GM23338 (cell line): ENCODE measurements around the gene KRTAP10-9.

Experiments
- CREB1 ChIP-seq: fragments of 250-450 bp; sonication (Bioruptor Pico); IDR thresholded peaks from 2 replicates; pipeline ENCODE4 v1.5.0; 2020; ENCODE audit warnings: low read depth, mild to moderate bottlenecking, moderate library complexity
- EZH2 ChIP-seq: fragments of 200-600 bp; sonication (generic); IDR thresholded peaks from one replicate; pipeline ENCODE4 v1.8.0; 2017; ENCODE audit warnings: antibody characterized with exemption, mild to moderate bottlenecking, low read depth; ENCODE audit not compliant: unreplicated experiment
- EZH2phosphoT487 ChIP-seq: fragments of 200-600 bp; sonication (generic); IDR thresholded peaks from one replicate; pipeline ENCODE4 v1.8.1; 2018; ENCODE audit warnings: antibody characterized with exemption; ENCODE audit not compliant: unreplicated experiment
- JUNB ChIP-seq: IDR thresholded peaks from one replicate; pipeline ENCODE4 v1.6.1; 2016; ENCODE audit warnings: antibody characterized with exemption; ENCODE audit not compliant: unreplicated experiment
- NANOG ChIP-seq: IDR thresholded peaks from 2 replicates; pipeline ENCODE4 v1.6.1; 2016; ENCODE audit warnings: antibody characterized with exemption, borderline replicate concordance
- POLR2AphosphoS5 ChIP-seq: IDR thresholded peaks from 2 replicates; pipeline ENCODE4 v1.6.1; 2016; ENCODE audit warnings: antibody characterized with exemption, low read depth
- STAT1 ChIP-seq: IDR thresholded peaks from one replicate; pipeline ENCODE4 v1.6.1; 2016; ENCODE audit warnings: antibody characterized with exemption; ENCODE audit not compliant: unreplicated experiment
- ZNF114 ChIP-seq: fragments of 250-450 bp; sonication (Bioruptor Pico); IDR thresholded peaks from 2 replicates; pipeline ENCODE4 v1.5.0; 2020; ENCODE audit warnings: mild to moderate bottlenecking, moderate library complexity
- TF ChIP-seq, protein P1 (sequence below), 2 experiments: fragments of 200-600 bp in 1 of 2; sonication (generic) in 1 of 2; conservative IDR thresholded peaks; 2 replicates each; pipeline versions ENCODE4 v1.5.1 to v1.6.1; 2016 to 2017; ENCODE audit warnings: antibody characterized with exemption in 2 of 2, low read depth in 2 of 2, mild to moderate bottlenecking in 2 of 2, moderate library complexity in 1 of 2
- TF ChIP-seq, protein P2 (sequence below): IDR thresholded peaks from one replicate; pipeline ENCODE4 v1.6.1; 2018; ENCODE audit warnings: antibody characterized with exemption; ENCODE audit not compliant: unreplicated experiment
- TF ChIP-seq, protein P3 (sequence below): IDR thresholded peaks from 2 replicates; pipeline ENCODE4 v1.6.1; 2016; ENCODE audit warnings: antibody characterized with exemption

DNA sequence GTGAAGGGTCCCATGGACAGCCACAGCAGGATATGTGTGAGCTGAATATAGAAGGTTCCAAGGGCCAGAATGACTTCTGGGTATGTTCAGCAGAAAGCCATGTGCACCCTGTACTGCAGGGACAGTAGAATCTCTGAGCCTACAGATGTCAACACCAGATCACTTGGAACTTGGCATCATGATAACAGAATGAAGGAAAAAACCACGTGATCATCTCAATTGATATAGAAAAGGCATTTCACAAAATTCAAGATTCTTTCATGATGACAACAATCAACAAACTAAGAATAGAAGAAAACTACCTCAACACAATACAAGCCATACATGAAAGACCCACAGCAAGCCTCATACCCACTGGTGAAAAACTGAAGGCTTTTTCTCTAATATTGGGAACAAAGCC is 40.7 kb downstream of the KRTAP10-9 start:
- TF ChIP-seq, protein P1, sequence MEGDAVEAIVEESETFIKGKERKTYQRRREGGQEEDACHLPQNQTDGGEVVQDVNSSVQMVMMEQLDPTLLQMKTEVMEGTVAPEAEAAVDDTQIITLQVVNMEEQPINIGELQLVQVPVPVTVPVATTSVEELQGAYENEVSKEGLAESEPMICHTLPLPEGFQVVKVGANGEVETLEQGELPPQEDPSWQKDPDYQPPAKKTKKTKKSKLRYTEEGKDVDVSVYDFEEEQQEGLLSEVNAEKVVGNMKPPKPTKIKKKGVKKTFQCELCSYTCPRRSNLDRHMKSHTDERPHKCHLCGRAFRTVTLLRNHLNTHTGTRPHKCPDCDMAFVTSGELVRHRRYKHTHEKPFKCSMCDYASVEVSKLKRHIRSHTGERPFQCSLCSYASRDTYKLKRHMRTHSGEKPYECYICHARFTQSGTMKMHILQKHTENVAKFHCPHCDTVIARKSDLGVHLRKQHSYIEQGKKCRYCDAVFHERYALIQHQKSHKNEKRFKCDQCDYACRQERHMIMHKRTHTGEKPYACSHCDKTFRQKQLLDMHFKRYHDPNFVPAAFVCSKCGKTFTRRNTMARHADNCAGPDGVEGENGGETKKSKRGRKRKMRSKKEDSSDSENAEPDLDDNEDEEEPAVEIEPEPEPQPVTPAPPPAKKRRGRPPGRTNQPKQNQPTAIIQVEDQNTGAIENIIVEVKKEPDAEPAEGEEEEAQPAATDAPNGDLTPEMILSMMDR (conservative IDR thresholded peaks at IDR 0.05; ENCODE audit: low read depth in 2 of 2): no peak
- TF ChIP-seq POLR2AphosphoS5 (no peak), EZH2 (no peak), EZH2phosphoT487 (no peak), CREB1 (CRISPR knock-in tag) (no peak), JUNB (no peak), STAT1 (no peak), ZNF114 (CRISPR knock-in tag) (no peak), NANOG (no peak)
- TF ChIP-seq, protein P2, sequence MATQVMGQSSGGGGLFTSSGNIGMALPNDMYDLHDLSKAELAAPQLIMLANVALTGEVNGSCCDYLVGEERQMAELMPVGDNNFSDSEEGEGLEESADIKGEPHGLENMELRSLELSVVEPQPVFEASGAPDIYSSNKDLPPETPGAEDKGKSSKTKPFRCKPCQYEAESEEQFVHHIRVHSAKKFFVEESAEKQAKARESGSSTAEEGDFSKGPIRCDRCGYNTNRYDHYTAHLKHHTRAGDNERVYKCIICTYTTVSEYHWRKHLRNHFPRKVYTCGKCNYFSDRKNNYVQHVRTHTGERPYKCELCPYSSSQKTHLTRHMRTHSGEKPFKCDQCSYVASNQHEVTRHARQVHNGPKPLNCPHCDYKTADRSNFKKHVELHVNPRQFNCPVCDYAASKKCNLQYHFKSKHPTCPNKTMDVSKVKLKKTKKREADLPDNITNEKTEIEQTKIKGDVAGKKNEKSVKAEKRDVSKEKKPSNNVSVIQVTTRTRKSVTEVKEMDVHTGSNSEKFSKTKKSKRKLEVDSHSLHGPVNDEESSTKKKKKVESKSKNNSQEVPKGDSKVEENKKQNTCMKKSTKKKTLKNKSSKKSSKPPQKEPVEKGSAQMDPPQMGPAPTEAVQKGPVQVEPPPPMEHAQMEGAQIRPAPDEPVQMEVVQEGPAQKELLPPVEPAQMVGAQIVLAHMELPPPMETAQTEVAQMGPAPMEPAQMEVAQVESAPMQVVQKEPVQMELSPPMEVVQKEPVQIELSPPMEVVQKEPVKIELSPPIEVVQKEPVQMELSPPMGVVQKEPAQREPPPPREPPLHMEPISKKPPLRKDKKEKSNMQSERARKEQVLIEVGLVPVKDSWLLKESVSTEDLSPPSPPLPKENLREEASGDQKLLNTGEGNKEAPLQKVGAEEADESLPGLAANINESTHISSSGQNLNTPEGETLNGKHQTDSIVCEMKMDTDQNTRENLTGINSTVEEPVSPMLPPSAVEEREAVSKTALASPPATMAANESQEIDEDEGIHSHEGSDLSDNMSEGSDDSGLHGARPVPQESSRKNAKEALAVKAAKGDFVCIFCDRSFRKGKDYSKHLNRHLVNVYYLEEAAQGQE: no peak
- TF ChIP-seq, protein P3, sequence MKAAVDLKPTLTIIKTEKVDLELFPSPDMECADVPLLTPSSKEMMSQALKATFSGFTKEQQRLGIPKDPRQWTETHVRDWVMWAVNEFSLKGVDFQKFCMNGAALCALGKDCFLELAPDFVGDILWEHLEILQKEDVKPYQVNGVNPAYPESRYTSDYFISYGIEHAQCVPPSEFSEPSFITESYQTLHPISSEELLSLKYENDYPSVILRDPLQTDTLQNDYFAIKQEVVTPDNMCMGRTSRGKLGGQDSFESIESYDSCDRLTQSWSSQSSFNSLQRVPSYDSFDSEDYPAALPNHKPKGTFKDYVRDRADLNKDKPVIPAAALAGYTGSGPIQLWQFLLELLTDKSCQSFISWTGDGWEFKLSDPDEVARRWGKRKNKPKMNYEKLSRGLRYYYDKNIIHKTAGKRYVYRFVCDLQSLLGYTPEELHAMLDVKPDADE: no peak
